SU-DHL-6 (cell line): ENCODE results near the gene PHTF2.

Experiments
- H2AFZ ChIP-seq: fragments of 200-600 bp; sonication (generic); 2 replicates; pipeline ENCODE4 v1.6.1; 2014; ENCODE audit warnings: low read depth, mild to moderate bottlenecking, moderate library complexity, mixed read lengths, antibody characterized with exemption, low read length; ENCODE audit not compliant: severe bottlenecking
- H3F3A ChIP-seq: fragments of 200-600 bp; shearing (Covaris generic); 2 replicates; pipeline ENCODE4 v1.6.0; 2016; ENCODE audit warnings: antibody characterized with exemption, mild to moderate bottlenecking; ENCODE audit not compliant: insufficient read depth
- H3K27ac ChIP-seq: fragments of 200-600 bp; sonication (generic); 2 replicates; pipeline ENCODE4 v1.5.1; 2016; ENCODE audit warnings: low read depth, mild to moderate bottlenecking, low read length, moderate library complexity, mixed read lengths
- H3K27me3 ChIP-seq: fragments of 200-600 bp; sonication (generic), shearing (Covaris generic); 2 replicates; pipeline ENCODE4 v1.6.0; 2014; ENCODE audit warnings: mild to moderate bottlenecking, low read length
- H3K36me3 ChIP-seq: fragments of 200-600 bp; sonication (generic); 2 replicates; pipeline ENCODE4 v1.6.1; 2014; ENCODE audit warnings: mild to moderate bottlenecking, low read length, mixed read lengths
- H3K4me2 ChIP-seq: fragments of 300-600, 200-600 bp; shearing (Covaris generic), sonication (generic); 2 replicates; pipeline ENCODE4 v1.6.0; 2014; ENCODE audit warnings: low read length, low read depth, mild to moderate bottlenecking; ENCODE audit not compliant: poor library complexity, severe bottlenecking
- H3K4me3 ChIP-seq: fragments of 200-600 bp; sonication (generic); 2 replicates; pipeline ENCODE4 v1.5.1; 2014; ENCODE audit warnings: antibody characterized with exemption, low read length, mild to moderate bottlenecking, mixed read lengths; ENCODE audit not compliant: insufficient read depth, poor library complexity, severe bottlenecking
- H3K79me2 ChIP-seq: fragments of 200-600 bp; sonication (generic); 2 replicates; pipeline ENCODE4 v1.6.1; 2014; ENCODE audit warnings: mild to moderate bottlenecking, low read length, moderate library complexity; ENCODE audit not compliant: insufficient read depth
- H3K9ac ChIP-seq: fragments of 200-600 bp; sonication (generic); 2 replicates; pipeline ENCODE4 v1.7.0; 2014; ENCODE audit warnings: mild to moderate bottlenecking, low read length
- H3K9me2 ChIP-seq: fragments of 200-600 bp; sonication (generic); replicated peaks from 2 replicates; pipeline ENCODE4 v1.6.1; 2014; ENCODE audit warnings: low read length; ENCODE audit not compliant: insufficient read depth
- H3K9me3 ChIP-seq: fragments of 200-600 bp; sonication (generic); 2 replicates; pipeline ENCODE4 v1.6.1; 2014; ENCODE audit warnings: low read length, mixed read lengths; ENCODE audit not compliant: insufficient read depth
- H4K20me1 ChIP-seq: fragments of 200-600 bp; sonication (generic); 2 replicates; pipeline ENCODE4 v1.6.1; 2014; ENCODE audit warnings: low read depth, mild to moderate bottlenecking, antibody characterized with exemption, low read length, moderate library complexity, mixed read lengths
- EZH2phosphoT487 ChIP-seq: fragments of 200-600 bp; sonication (generic), shearing (Covaris generic); conservative IDR thresholded peaks from 2 replicates; pipeline ENCODE4 v1.6.1; 2018; ENCODE audit warnings: mild to moderate bottlenecking, antibody characterized with exemption, low read length, moderate library complexity, mixed read lengths
- TF ChIP-seq, protein P1 (sequence below): fragments of 200-600 bp; sonication (generic); IDR thresholded peaks from one replicate; pipeline ENCODE4 v1.5.1; 2017; ENCODE audit warnings: antibody characterized with exemption, mild to moderate bottlenecking, low read length, moderate library complexity; ENCODE audit not compliant: insufficient read depth, poor library complexity, severe bottlenecking

The PHTF2 gene

DNA sequence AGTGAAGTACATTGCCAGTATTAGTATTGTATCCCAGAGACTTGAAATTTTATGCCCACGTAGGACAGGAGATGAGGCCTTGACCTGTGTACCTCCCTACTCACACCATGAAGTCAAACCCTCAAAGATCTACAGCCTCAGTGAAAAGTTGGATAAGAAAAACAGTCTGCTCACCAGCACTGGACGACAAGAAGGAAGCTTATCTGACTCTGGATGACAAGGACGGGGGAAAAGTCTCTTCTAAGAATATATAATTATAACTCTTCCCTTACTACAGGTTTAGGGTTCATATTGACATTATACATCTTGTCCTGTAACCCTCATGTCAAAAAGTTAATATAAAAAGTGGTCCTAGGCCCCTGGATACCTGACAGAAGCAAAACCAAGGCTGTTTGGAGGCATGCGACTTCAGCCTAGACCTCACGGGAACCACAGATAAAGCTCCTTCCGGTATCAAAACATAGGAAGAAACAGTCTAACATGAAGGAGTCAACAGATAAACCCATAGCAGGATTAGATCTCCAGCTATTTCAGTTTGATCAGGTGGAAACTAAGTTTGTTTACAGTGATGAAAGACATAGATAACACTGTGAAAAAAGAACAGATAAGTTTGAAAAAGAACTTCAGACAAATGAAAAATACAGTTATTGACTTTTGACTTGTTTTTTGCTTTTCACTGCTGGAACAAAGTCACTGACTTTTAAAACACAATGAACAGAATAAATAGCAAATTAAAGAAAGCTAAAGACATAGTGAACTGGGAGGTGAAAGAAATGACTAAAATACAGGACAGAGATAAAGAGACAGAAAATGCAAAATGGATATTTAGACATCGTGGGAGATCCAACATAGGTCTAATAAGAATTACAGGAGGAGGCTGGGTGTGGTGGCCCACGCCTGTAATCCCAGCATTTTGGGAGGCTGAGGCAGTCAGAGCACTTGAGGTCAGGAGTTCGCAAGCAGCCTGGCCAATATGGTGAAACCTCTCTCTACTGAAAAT, 145.9 kb downstream of the PHTF2 start:
- no peaks in the 10 kb centered on the region for H3K27me3 ChIP-seq
- TF ChIP-seq, protein P1, sequence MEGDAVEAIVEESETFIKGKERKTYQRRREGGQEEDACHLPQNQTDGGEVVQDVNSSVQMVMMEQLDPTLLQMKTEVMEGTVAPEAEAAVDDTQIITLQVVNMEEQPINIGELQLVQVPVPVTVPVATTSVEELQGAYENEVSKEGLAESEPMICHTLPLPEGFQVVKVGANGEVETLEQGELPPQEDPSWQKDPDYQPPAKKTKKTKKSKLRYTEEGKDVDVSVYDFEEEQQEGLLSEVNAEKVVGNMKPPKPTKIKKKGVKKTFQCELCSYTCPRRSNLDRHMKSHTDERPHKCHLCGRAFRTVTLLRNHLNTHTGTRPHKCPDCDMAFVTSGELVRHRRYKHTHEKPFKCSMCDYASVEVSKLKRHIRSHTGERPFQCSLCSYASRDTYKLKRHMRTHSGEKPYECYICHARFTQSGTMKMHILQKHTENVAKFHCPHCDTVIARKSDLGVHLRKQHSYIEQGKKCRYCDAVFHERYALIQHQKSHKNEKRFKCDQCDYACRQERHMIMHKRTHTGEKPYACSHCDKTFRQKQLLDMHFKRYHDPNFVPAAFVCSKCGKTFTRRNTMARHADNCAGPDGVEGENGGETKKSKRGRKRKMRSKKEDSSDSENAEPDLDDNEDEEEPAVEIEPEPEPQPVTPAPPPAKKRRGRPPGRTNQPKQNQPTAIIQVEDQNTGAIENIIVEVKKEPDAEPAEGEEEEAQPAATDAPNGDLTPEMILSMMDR: no peak
- no peak for TF ChIP-seq EZH2phosphoT487
- no peaks in the 10 kb centered on the region for H4K20me1 ChIP-seq
- H3K27ac ChIP-seq: no peak overlapping the region
- H3K9ac ChIP-seq: no peak overlapping the region
- H3F3A ChIP-seq: peaks cover 44% of the 10 kb centered on the region
- no peak overlapping the region for H3K4me2 ChIP-seq
- H3K9me2 ChIP-seq: no peaks in the 10 kb centered on the region
- peaks cover 34% of the 10 kb centered on the region for H3K36me3 ChIP-seq
- no peaks in the 10 kb centered on the region for H3K9me3 ChIP-seq
- 0 out of 2 replicates have a peak, but pooled peaks cover 7% of the 10 kb centered on the region for H3K79me2 ChIP-seq
- no peak overlapping the region for H2AFZ ChIP-seq
- H3K4me3 ChIP-seq: no peak overlapping the region

DNA sequence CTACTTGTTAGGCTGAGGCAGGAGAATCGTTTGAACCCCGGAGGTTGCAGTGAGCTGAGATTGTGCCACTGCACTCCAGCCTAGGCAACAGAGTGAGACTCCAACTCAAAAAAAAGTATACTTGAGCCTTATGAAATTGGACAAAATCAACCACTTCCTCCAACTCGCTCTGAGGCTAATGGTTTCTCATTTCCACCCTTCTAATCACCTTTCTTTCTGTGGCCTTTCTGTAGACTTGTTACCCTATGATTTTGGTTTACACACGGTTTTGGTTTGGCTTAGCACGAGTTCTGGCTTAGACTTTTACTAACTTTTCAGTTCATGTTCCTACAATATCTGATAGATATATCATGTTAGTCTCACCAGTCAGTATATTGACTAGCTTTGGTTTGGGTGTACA, 152.0 kb downstream of the PHTF2 start:
- Histone ChIP-seq H3K9me2 (no peaks in the 10 kb centered on the region), H2AFZ (no peak overlapping the region), H4K20me1 (no peaks in the 10 kb centered on the region), H3K27ac (no peak overlapping the region), H3K4me3 (no peak overlapping the region), H3K79me2 (no peaks in the 10 kb centered on the region), H3K27me3 (no peaks in the 10 kb centered on the region), H3F3A (peaks cover 46% of the 10 kb centered on the region), H3K9me3 (no peaks in the 10 kb centered on the region), H3K9ac (no peak overlapping the region), H3K36me3 (peaks cover 44% of the 10 kb centered on the region), H3K4me2 (no peak overlapping the region)
- TF ChIP-seq EZH2phosphoT487: no peak
- TF ChIP-seq, protein P1: no peak

DNA sequence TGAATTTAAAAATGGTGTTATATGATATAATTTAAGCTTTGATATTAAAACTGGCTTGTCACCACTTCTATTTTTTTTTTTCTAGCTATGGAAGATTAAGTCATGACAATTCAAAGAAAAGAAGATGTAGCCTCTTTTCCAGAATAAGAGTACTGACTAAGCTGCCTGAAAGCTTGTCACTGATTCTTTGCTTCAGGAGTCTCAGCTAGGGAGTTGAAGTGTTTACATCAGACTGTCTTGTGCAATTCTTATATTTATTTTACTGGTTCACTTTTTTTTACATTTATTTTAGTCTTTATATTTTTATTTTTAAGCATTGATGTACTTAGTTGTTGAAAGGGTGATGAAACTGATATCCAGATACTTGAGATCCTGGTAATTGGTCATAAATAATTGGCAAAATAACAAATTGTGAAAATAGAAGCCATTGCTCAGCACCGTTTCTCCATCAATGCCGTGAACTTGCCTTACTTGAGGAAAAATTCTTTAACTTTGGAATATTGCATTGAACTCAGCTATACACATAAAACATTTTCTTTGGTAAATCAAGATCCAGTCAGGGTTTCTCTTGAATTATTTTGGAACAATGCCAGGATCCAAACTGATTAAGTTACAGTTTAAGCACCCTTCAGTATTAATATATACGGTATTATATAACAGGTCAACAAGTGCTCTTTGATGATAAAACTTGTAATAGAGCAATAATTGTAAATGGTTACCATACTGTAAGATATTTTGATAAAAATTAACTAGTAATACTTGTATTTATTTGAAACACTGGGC, 156.4 kb downstream of the PHTF2 start:
- Histone ChIP-seq H3K9me3 (no peaks in the 10 kb centered on the region), H3K27ac (no peak overlapping the region), H3K9ac (no peak overlapping the region), H4K20me1 (no peaks in the 10 kb centered on the region), H3F3A (peaks cover 38% of the 10 kb centered on the region), H3K36me3 (peaks cover 56% of the 10 kb centered on the region), H3K27me3 (no peaks in the 10 kb centered on the region), H3K4me2 (no peak overlapping the region), H3K9me2 (no peaks in the 10 kb centered on the region), H3K79me2 (no peaks in the 10 kb centered on the region), H3K4me3 (no peak overlapping the region), H2AFZ (no peak overlapping the region)
- TF ChIP-seq, protein P1: no peak
- no peak for TF ChIP-seq EZH2phosphoT487
